HepG2 (cell line): ENCODE measurements around the gene SLC17A5. TPM values are rescaled to one million over a fixed set of nuclear protein-coding genes. Genes with fewer than 3 reads are reported as not detected.

Experiments
- ARID4A ChIP-seq: sonication (generic); formaldehyde crosslinking; IDR thresholded peaks from 2 replicates; pipeline ENCODE4 v1.5.0; 2020; ENCODE audit warnings: mild to moderate bottlenecking, missing genetic modification reagents, borderline replicate concordance
- E2F2 ChIP-seq: sonication (generic); formaldehyde crosslinking; IDR thresholded peaks from 2 replicates; pipeline ENCODE4 v1.4.0; 2020; ENCODE audit warnings: missing genetic modification reagents, borderline replicate concordance
- FOSL1 ChIP-seq: sonication (generic); formaldehyde crosslinking; IDR thresholded peaks from 2 replicates; pipeline ENCODE4 v1.9.0; 2021; ENCODE audit warnings: missing genetic modification reagents, borderline replicate concordance
- FOXP4 ChIP-seq: sonication (generic); formaldehyde crosslinking; IDR thresholded peaks from 2 replicates; pipeline ENCODE4 v1.4.0; 2020; ENCODE audit warnings: missing genetic modification reagents
- HNF4A ChIP-seq: sonication (generic); formaldehyde crosslinking; IDR thresholded peaks from 2 replicates; pipeline ENCODE4 v1.4.0; 2020; ENCODE audit warnings: missing genetic modification reagents
- HNF4G ChIP-seq, 2 experiments: sonication (generic) in 1 of 2; formaldehyde crosslinking in 1 of 2; IDR thresholded peaks; 2 replicates each; pipeline versions ENCODE4 v1.4.0 to v1.6.1; 2011 to 2020; ENCODE audit warnings: borderline replicate concordance in 2 of 2, low read depth in 2 of 2, mild to moderate bottlenecking in 2 of 2, low read length in 1 of 2, missing genetic modification reagents in 1 of 2, moderate library complexity in 1 of 2
- MAFG ChIP-seq: sonication (generic); formaldehyde crosslinking; IDR thresholded peaks from 2 replicates; pipeline ENCODE4 v1.5.1; 2020; ENCODE audit warnings: mild to moderate bottlenecking, missing genetic modification reagents
- MIER2 ChIP-seq: IDR thresholded peaks from 2 replicates; pipeline ENCODE4 v1.6.1; 2016; ENCODE audit warnings: missing biosample characterization, missing genetic modification reagents
- PATZ1 ChIP-seq: sonication (generic); formaldehyde crosslinking; IDR thresholded peaks from 2 replicates; pipeline ENCODE4 v1.4.0; 2020; ENCODE audit warnings: missing genetic modification reagents
- SAP130 ChIP-seq: IDR thresholded peaks from 2 replicates; pipeline ENCODE4 v1.6.1; 2016; ENCODE audit warnings: low read depth
- ZFP91 ChIP-seq: sonication (generic); formaldehyde crosslinking; IDR thresholded peaks from 2 replicates; pipeline ENCODE4 v1.9.0; 2022; ENCODE audit warnings: missing genetic modification reagents, mild to moderate bottlenecking, borderline replicate concordance
- ZMYM2 ChIP-seq: sonication (generic); formaldehyde crosslinking; IDR thresholded peaks from 2 replicates; pipeline ENCODE4 v1.8.0; 2022; ENCODE audit warnings: mild to moderate bottlenecking, missing genetic modification reagents
- ZNF451 ChIP-seq: sonication (generic); formaldehyde crosslinking; IDR thresholded peaks from 2 replicates; pipeline ENCODE4 v1.5.0; 2020; ENCODE audit warnings: mild to moderate bottlenecking, missing genetic modification reagents
- ZNF569 ChIP-seq: sonication (generic); formaldehyde crosslinking; IDR thresholded peaks from 2 replicates; pipeline ENCODE4 v1.5.0; 2020; ENCODE audit warnings: mild to moderate bottlenecking, missing genetic modification reagents, moderate library complexity, borderline replicate concordance
- ZNF572 ChIP-seq: sonication (generic); formaldehyde crosslinking; IDR thresholded peaks from 2 replicates; pipeline ENCODE4 v1.5.1; 2020; ENCODE audit warnings: mild to moderate bottlenecking, missing genetic modification reagents
- ZNF614 ChIP-seq: IDR thresholded peaks from 2 replicates; pipeline ENCODE4 v1.6.1; 2018; ENCODE audit warnings: missing biosample characterization, missing genetic modification reagents, inconsistent platforms, borderline replicate concordance
- polyA plus RNA-seq, 8 experiments: library from polyadenylated mRNA; depleted of rRNA in 3 of 8; stranded (reverse) in 7 of 8; unstranded in 1 of 8; fragments of >200 nt; fragmentation: Illumina TruSeq in 4 of 8; extraction: Trizol in 4 of 8; gene quantifications; 2 replicates each; pipeline versions ENCODE4 v1.2.1 to v1.2.3, GENCODE V29; 2011 to 2016; ENCODE audit warnings: low read depth in 4 of 8, missing spikeins in 1 of 8, mixed read lengths in 1 of 8; ENCODE audit not compliant: insufficient read depth in 1 of 8
- total RNA-seq, 5 experiments: library from RNA; depleted of rRNA; stranded (reverse); fragments of >200 nt; fragmentation: Illumina TruSeq; extraction: Trizol; gene quantifications; 2 replicates each; pipeline ENCODE4 v1.2.3, GENCODE V29; 2016; ENCODE audit warnings: low read depth in 1 of 5

Gene SLC17A5
- total and polyA plus RNA-seq, 2 of the 13 experiments (the other 11 are each of a cell fraction or from before 2014, with no cell fraction given): 18.3 to 20.5 TPM

- TF ChIP-seq ZFP91 (CRISPR knock-in tag) (no peak), ZNF569 (CRISPR knock-in tag) (no peak), HNF4G (IDR thresholded peaks at IDR 0.05; ENCODE audit: borderline replicate concordance, low read depth, low read length) (no peak), HNF4G (CRISPR knock-in tag; IDR thresholded peaks at IDR 0.05; ENCODE audit: borderline replicate concordance, low read depth) (no peak), FOXP4 (CRISPR knock-in tag) (peak; percentile 64; the same call in 1 of the 2 replicates), ZNF451 (CRISPR knock-in tag) (no peak), PATZ1 (CRISPR knock-in tag) (peak; percentile 63), MIER2 (CRISPR knock-in tag) (no peak), SAP130 (peak; percentile 62; the same call in 1 of the 2 replicates), FOSL1 (CRISPR knock-in tag) (peak; percentile 90), MAFG (CRISPR knock-in tag) (no peak), ZMYM2 (CRISPR knock-in tag) (no peak), HNF4A (no peak; the same call in 1 of the 2 replicates), ZNF572 (CRISPR knock-in tag) (no peak), ARID4A (CRISPR knock-in tag) (no peak; the same call in 1 of the 2 replicates), ZNF614 (CRISPR knock-in tag) (no peak), E2F2 (CRISPR knock-in tag) (no peak)
Measured at GRCh38 chr6:73580247-73581149, 73.3 kb downstream of the SLC17A5 start (continued).
